GM21529 (cell line): Measurements from ENCODE around the gene EYA4.

Experiments
- ATAC-seq: cut with Tn5 transposase; IDR thresholded peaks from one replicate; pipeline ENCODE4 v1.9.1; 2021; ENCODE audit not compliant: unreplicated experiment

Gene EYA4

DNA sequence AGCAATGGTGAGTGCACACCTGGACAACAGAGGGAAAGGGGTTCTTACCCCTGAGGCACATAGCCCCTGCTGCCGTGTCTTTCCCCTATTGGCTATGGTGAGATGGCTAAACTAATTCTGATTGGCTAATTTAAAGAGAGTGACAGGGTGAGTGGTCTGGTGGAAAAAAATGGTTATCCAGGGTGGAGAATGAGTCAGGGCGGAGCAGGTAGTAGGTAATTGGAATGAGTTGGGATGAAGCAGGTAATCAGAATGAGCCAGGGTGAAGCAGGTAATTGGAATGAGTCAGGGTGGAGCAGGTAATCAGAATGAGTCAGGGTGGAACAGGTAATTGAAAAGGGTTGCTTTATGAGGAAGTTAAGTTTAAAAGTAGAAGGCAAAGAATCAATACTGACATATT, 200.3 kb downstream of the EYA4 start:
- no peak for ATAC-seq

GRCh38 chr6:133446789-133447188, 205.6 kb downstream of the EYA4 start:
- ATAC-seq, result no peak

DNA sequence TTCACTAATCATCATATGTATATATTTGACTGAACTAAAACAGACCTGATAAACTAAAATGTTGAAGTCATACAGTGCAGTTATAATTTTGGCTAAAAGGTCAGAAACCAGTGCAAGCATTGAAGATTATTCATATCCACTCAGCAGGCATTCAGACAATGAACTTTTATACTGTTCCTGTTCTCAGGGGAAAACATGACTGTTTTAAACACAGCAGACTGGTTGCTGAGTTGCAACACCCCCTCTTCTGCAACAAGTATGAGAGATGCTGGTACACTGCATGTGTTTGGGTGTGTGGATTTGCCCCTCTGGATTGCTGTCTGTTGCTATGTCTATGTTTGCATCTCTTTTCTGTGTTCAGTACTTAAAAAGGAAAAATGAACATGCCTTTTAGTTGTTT, 206.8 kb downstream of the EYA4 start:
- no peak for ATAC-seq

GRCh38 chr6:133456439-133456838, 215.3 kb downstream of the EYA4 start:
- ATAC-seq, result no peak

DNA sequence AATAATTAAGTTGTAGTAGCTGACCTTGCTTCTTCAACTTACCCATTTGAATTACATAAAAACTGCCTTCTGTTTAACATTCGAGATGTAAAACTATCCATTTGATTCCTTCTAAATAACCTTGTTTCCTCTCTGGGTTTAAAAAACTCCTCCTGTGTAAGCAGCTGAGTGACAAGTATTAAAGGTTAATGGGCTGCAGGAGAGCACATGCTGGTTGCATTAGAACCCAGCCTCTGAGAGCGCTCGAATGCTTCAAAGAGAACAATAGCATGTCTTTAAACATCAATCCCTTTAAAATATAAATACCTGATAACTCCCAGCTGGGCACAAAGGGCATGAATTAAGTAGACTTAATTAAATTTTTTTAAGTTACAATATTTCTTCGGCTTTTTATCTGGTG, 215.8 kb downstream of the EYA4 start:
- ATAC-seq, result no peak

GRCh38 chr6:133460101-133460500, 218.9 kb downstream of the EYA4 start:
- no peak for ATAC-seq

GRCh38 chr6:133463790-133464189, 222.6 kb downstream of the EYA4 start:
- ATAC-seq, result no peak

DNA sequence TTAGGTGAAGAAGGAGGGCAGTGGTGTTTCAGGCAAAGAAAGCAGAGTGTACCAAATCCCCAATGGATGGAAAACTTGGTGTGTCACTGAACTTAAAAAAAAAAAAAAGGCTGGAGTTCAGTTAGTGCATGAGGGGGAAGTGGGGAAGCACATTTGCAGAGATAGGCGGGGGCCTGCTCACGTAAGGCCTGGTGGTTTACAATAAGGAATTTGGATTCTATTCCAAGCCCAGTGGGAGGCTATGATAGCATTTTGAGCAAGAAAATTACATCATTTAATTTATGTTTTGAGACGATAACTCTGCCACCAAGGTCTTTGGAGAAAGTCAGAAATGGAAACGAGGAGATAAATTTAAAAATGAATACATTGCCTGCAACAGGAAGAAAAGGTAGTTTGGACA, 225.5 kb downstream of the EYA4 start:
- ATAC-seq, result no peak

DNA sequence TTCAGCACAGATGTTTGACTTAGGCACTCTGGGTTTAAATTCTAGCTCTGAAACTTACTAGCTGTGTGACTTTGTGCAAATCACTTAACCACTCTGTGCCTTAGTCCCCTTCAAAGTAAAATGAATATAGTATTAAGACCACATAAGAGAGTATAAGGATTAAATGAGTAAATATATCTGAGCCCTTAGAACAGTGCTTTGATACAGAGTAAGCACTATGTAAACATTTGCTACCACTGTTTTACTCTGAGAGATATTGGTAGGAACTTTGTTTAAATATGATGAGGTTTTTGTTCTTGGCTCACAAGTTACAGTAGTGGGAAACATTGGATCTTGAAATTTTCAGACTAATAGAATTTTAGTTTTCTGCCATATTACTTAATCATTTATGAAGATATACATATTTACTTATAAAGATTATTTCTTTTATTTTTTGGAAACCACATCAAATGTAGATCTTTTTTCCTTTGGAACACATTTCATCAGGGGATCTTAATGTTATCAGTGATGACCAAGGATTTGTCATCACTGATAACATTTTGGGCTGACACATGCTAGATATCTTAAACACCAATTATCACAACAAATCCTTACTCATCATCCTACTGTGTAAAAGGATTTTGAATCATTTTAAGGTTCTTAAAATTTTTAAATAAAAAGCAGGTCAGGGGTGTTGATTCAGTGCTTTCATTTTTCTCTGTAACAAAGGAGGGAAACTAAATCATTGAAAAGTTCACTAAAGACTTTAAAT, 226.2 kb downstream of the EYA4 start:
- no peak for ATAC-seq

- ATAC-seq, result no peak
Observed at GRCh38 chr6:133467982-133468380, 226.8 kb downstream of the EYA4 start.

DNA sequence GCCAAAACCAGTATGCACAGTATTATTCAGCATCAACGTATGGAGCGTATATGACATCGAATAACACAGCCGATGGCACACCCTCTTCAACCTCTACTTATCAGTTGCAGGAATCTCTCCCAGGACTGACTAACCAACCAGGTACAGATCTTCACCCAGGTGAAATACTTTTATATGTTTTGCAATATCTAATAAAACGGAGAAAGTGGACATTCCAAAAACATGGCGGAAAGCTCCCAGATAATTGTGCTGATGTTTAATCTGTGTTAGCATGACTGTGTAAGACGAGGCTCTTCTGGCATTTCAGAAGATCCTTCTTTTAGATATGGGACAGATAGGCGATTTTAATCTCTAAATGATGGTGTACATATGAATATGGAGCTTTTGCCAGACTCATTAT, 227.4 kb downstream of the EYA4 start:
- ATAC-seq, result no peak

DNA sequence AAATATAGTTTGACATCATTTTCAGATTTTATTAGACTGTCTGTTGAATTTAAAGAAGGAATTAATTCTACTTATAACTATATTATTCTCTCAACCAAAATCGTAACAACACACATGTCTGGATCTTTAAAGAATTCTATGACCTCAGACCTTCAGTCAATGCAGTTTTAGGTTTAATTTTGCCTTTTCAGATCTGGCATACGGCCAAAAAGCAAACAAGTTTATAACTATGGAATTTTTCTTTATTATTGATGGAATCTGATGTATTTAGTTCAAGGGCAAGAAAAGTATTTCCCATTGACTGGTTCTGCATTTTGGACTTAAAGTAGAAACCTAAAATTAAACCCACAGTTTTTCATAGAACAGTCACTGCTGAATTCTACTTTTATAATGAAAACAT, 233.4 kb downstream of the EYA4 start:
- ATAC-seq, result no peak

- no peak for ATAC-seq
Observed at GRCh38 chr6:133478673-133479072, 237.5 kb downstream of the EYA4 start.

- ATAC-seq, result no peak
Observed at GRCh38 chr6:133487174-133487573, 246.0 kb downstream of the EYA4 start.

- no peak for ATAC-seq
Observed at GRCh38 chr6:133495205-133495903, 254.2 kb downstream of the EYA4 start.

DNA sequence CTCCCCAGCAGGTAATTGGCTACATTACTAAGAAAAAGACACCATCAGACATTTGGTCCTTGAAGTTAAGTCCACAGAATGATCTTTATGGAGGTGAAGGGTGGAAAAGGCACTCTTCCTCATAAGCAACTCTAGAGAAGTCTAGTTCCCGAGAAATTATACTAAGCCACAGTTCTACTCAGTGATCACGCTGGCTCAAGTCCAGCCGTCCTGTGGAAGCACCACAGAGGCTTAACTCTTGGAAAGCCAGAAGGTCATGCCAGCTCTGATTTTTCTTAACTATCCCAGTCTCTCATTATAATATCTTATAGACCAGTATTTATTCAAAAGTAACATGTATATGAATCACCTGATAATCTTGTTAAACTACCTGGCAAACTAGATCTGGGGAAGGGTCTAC, 258.5 kb downstream of the EYA4 start:
- no peak for ATAC-seq

DNA sequence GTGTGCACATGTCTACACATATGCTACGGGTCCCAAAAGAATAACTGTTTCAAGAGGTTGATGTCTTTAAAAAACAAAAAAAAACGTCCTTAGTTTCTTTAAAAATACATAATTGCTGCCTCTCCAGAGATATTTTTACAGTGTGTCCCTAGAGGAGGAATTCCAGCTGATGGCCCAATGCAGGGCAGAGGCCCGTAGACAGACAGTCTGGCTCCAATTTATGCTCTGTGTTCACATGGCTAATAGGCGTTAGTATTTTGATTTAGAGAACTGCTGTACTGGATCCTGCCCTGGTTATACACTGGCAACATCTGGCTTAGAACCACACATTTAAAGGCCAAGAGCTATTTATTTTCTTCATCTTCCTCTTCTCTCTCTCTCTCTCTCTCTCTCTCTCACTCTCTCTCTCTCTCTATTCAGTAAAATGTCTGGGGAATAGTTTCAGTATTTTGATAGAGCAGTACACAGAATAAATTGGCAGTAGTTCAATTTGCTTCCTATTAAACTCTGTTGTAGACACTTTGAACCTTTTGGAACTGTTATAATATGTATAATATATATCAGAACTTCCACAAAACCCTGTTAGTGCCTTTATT, 260.6 kb downstream of the EYA4 start:
- no peak for ATAC-seq

DNA sequence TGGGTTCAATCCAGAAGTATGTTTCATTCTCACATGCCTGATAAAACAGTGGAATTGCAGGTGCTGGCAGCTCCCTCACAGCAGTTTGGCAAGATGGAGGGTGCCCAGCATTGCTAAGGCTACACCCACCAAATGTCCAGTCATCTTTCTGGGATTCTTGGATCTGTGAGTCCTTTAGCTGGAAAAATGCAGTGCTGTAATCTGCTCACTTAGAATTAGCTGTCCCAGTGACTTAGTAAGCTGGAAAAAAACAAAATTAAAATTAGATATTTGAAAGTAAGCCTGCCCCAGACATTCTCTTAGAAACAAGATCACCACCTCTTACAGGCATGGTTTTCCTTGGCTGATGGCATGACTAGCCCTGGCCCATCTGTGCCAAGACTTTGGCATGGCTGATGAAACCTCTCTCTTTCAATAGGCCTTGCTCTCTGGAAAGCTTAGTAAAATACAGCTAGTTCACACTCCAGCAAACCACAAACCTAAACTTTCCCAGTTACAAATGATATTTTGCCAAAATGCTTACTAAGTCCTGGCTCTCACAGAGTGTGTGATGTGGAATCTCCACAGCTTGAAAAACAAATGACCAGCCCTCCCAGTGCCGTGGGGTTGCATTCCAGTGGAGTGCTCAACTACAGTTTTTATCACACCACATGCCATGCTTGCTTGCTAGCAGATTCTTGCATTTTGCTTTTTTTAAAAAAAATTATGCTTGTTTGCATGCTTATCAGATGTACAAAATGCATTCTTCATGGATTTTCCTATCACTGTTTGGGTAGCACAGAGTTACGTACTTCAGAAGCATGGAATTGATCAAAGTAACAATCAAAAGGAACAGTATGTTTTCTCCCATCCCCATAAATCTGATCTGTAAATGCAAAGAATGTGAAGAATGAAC, 261.5 kb downstream of the EYA4 start:
- no peak for ATAC-seq

- ATAC-seq, result no peak
Observed at GRCh38 chr6:133503336-133503729, 262.2 kb downstream of the EYA4 start.

- ATAC-seq, result no peak
Observed at GRCh38 chr6:133504158-133504557, 263.0 kb downstream of the EYA4 start.

- no peak for ATAC-seq
Observed at GRCh38 chr6:133504761-133505160, 263.6 kb downstream of the EYA4 start.
